Measurements from ENCODE around the gene LYPD6B.
"Not testable (repeated sequence)": the region's sequence is repeated elsewhere in the genome, so short reads cannot be mapped to it uniquely, and the experiment has no call there.

The LYPD6B gene

GRCh38 chr2:149221898-149222297, 183.4 kb downstream of the LYPD6B start:
- DNase-seq = no peak

- no peak for DNase-seq
Observed at GRCh38 chr2:149223472-149224095, 185.1 kb downstream of the LYPD6B start.

- DNase-seq = no peak
Observed at GRCh38 chr2:149224543-149224942, 186.0 kb downstream of the LYPD6B start.

- DNase-seq = no peak
Observed at GRCh38 chr2:149225446-149225845, 186.9 kb downstream of the LYPD6B start.

- DNase-seq = no peak
Observed at GRCh38 chr2:149226790-149227189, 188.3 kb downstream of the LYPD6B start.

- DNase-seq = no peak
Observed at GRCh38 chr2:149235816-149236375, 197.4 kb downstream of the LYPD6B start.

GRCh38 chr2:149236410-149236809, 197.9 kb downstream of the LYPD6B start:
- no peak for DNase-seq

- DNase-seq = no peak
Observed at GRCh38 chr2:149246186-149246585, 207.7 kb downstream of the LYPD6B start.

- not testable (repeated sequence) for DNase-seq
Observed at GRCh38 chr2:149251436-149251835, 212.9 kb downstream of the LYPD6B start.

- DNase-seq = not testable (repeated sequence)
Observed at GRCh38 chr2:149256877-149257276, 218.4 kb downstream of the LYPD6B start.

- DNase-seq = no peak
Observed at GRCh38 chr2:149258531-149258930, 220.0 kb downstream of the LYPD6B start.

- no peak for DNase-seq
Observed at GRCh38 chr2:149259136-149259535, 220.6 kb downstream of the LYPD6B start.

GRCh38 chr2:149261692-149262091, 223.2 kb downstream of the LYPD6B start:
- DNase-seq = no peak
